ENCODE results near the gene NHLH1.

GRCh38 chr1:160418483-160418882, 51.6 kb downstream of the NHLH1 start:
- no peak for TF ChIP-seq POLR2AphosphoS5 (IDR thresholded peaks at IDR 0.05; ENCODE audit: low read depth, low read length)
- TF ChIP-seq POLR2A (IDR thresholded peaks at IDR 0.05; ENCODE audit: low read depth, low read length) = no peak
